GM18498 (cell line): ENCODE results near the gene NCK2.
A peak's percentile ranks its signal among the peaks of the same experiment; 100 is the strongest.

Experiments
- ATAC-seq: cut with Tn5 transposase; IDR thresholded peaks from one replicate; pipeline ENCODE4 v1.9.1; 2021; ENCODE audit warnings: mild to moderate bottlenecking, moderate library complexity; ENCODE audit not compliant: unreplicated experiment

Gene NCK2

GRCh38 chr2:105734762-105735538 is 9.8 kb upstream of the NCK2 start:
- no peak for ATAC-seq

GRCh38 chr2:105736145-105736544 is 8.6 kb upstream of the NCK2 start:
- ATAC-seq = no peak

- ATAC-seq = no peak
These were observed 6.6 kb upstream of the NCK2 start for GRCh38 chr2:105737980-105738657.

- ATAC-seq = no peak
These were observed 6.0 kb upstream of the NCK2 start for GRCh38 chr2:105738658-105739241.

- no peak for ATAC-seq
These were observed 5.3 kb upstream of the NCK2 start for GRCh38 chr2:105739426-105739825.

- no peak for ATAC-seq
These were observed 4.7 kb upstream of the NCK2 start for GRCh38 chr2:105739944-105740530.

- no peak for ATAC-seq
These were observed 3.5 kb upstream of the NCK2 start for GRCh38 chr2:105741174-105741573.

GRCh38 chr2:105741617-105742016 is 3.1 kb upstream of the NCK2 start:
- no peak for ATAC-seq

- peak; percentile 87 for ATAC-seq
These were observed 412 bp upstream of the NCK2 start for GRCh38 chr2:105744091-105744908.

GRCh38 chr2:105746177-105747080 is 1.7 kb downstream of the NCK2 start:
- peak; percentile 42 for ATAC-seq

GRCh38 chr2:105747254-105747894 is 2.7 kb downstream of the NCK2 start:
- ATAC-seq = no peak

- ATAC-seq = no peak
These were observed 3.3 kb downstream of the NCK2 start for GRCh38 chr2:105747991-105748390.

- no peak for ATAC-seq
These were observed 3.9 kb downstream of the NCK2 start for GRCh38 chr2:105748566-105748965.

GRCh38 chr2:105749583-105750400 is 5.1 kb downstream of the NCK2 start:
- ATAC-seq = no peak

- ATAC-seq = no peak
These were observed 6.0 kb downstream of the NCK2 start for GRCh38 chr2:105750735-105751134.

GRCh38 chr2:105751272-105751671 is 6.6 kb downstream of the NCK2 start:
- no peak for ATAC-seq

GRCh38 chr2:105752691-105753358 is 8.1 kb downstream of the NCK2 start:
- ATAC-seq = no peak

- ATAC-seq = no peak
These were observed 8.7 kb downstream of the NCK2 start for GRCh38 chr2:105753380-105753779.
